ENCODE data around the gene NT5DC3. TPM values are rescaled to one million over a fixed set of nuclear protein-coding genes. Genes with fewer than 3 reads are reported as not detected.

Gene NT5DC3
- polyA plus RNA-seq, 3 donors, result 0.27 to 4.8 (median 0.93) TPM

DNA sequence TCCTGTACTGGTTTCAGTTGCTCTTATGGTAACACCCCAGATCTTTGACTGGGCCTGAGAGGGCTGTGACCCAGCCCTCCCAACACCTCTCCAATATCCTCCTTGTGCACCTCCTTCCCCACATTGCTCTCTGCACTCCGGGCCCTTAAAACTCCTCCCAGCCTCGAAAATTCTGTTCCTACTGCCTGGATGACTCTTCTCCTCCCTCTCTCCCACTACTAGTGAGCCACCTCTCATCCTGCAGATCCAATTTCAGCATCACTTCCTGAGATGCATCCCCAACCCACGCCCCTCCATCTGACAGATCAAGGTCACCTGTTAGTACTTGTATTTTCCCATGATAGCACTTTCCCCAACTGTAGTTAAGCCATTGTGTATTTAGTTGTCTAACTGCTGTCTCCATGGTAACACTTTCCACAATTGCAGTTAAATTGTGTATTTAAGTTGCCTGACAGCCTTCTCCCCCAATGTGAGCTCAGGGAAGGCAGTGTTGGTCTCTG lies 11.5 kb upstream of the NT5DC3 start:
- H3K4me3 Mint-ChIP-seq, result no peak overlapping the region
- TF ChIP-seq, protein P1, sequence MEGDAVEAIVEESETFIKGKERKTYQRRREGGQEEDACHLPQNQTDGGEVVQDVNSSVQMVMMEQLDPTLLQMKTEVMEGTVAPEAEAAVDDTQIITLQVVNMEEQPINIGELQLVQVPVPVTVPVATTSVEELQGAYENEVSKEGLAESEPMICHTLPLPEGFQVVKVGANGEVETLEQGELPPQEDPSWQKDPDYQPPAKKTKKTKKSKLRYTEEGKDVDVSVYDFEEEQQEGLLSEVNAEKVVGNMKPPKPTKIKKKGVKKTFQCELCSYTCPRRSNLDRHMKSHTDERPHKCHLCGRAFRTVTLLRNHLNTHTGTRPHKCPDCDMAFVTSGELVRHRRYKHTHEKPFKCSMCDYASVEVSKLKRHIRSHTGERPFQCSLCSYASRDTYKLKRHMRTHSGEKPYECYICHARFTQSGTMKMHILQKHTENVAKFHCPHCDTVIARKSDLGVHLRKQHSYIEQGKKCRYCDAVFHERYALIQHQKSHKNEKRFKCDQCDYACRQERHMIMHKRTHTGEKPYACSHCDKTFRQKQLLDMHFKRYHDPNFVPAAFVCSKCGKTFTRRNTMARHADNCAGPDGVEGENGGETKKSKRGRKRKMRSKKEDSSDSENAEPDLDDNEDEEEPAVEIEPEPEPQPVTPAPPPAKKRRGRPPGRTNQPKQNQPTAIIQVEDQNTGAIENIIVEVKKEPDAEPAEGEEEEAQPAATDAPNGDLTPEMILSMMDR (IDR thresholded peaks at IDR 0.05), result no peak
- no peaks in the 10 kb centered on the region for H3K9me3 ChIP-seq (replicated peaks in 1 of 2; ENCODE audit: control insufficient read depth in 1 of 2, insufficient read depth in 1 of 2, low read length in 2 of 2)
- peaks cover 0 to 5% (median 0%) of the 10 kb centered on the region in 3 donors for H3K27me3 Mint-ChIP-seq (ENCODE audit: low read depth in 3 of 3)
- no peaks in the 10 kb centered on the region for H3K36me3 ChIP-seq (replicated peaks in 1 of 2; ENCODE audit: control insufficient read depth in 1 of 2, insufficient read depth in 2 of 2, low read length in 2 of 2)
- no peaks in the 10 kb centered on the region for H3K4me1 ChIP-seq (ENCODE audit: control insufficient read depth in 1 of 2, insufficient read depth in 2 of 2, low read length in 2 of 2)
- DNase-seq, result no peak
- H3K36me3 Mint-ChIP-seq, result no peaks in the 10 kb centered on the region
- WGBS (ENCODE audit: insufficient coverage), result 96% methylated on average over 3 of the region's 3 CpGs
- H3K4me2 ChIP-seq (replicated peaks; ENCODE audit: extremely low read depth, low read length, poor library complexity, severe bottlenecking), result no peak overlapping the region
- no peak overlapping the region for H2AFZ ChIP-seq (ENCODE audit: insufficient read depth, low read depth, low read length, poor library complexity, severe bottlenecking)
- H3K27ac ChIP-seq (ENCODE audit: low read depth in 1 of 2, low read length in 2 of 2), result no peak overlapping the region
- H3K9ac ChIP-seq (ENCODE audit: insufficient read depth, low read length, poor library complexity, severe bottlenecking), result no peak overlapping the region
- no peaks in the 10 kb centered on the region for H3K4me1 Mint-ChIP-seq
- no peaks in the 10 kb centered on the region for H3K79me2 ChIP-seq (ENCODE audit: insufficient read depth, low read length)
- H4K20me1 ChIP-seq (ENCODE audit: insufficient read depth, low read length), result no peaks in the 10 kb centered on the region
- no peak overlapping the region for H3K4me3 ChIP-seq (replicated peaks in 1 of 3; ENCODE audit: low read depth in 2 of 3, low read length in 3 of 3)
- H3K9me3 Mint-ChIP-seq, result no peaks in the 10 kb centered on the region
- peak overlapping the region in 2 of 7 donors; percentile 1 to 41 for H3K27ac Mint-ChIP-seq
- no peaks in the 10 kb centered on the region for H3K27me3 ChIP-seq (ENCODE audit: control insufficient read depth in 2 of 2, insufficient read depth in 2 of 2, low read length in 2 of 2)
- intact Hi-C loops (cut with micrococcal nuclease), result no loop called here

GRCh38 chr12:103851127-103851526 lies 10.1 kb upstream of the NT5DC3 start:
- H3K9me3 Mint-ChIP-seq, result no peaks in the 10 kb centered on the region
- H3K9ac ChIP-seq (ENCODE audit: insufficient read depth, low read length, poor library complexity, severe bottlenecking), result no peak overlapping the region
- intact Hi-C loops (cut with micrococcal nuclease), result no loop called here
- H3K4me1 Mint-ChIP-seq, result no peaks in the 10 kb centered on the region
- H3K27ac ChIP-seq (ENCODE audit: low read depth in 1 of 2, low read length in 2 of 2), result no peak overlapping the region
- no peak overlapping the region for H3K4me3 Mint-ChIP-seq
- no peaks in the 10 kb centered on the region for H3K36me3 ChIP-seq (replicated peaks in 1 of 2; ENCODE audit: control insufficient read depth in 1 of 2, insufficient read depth in 2 of 2, low read length in 2 of 2)
- no peaks in the 10 kb centered on the region for H3K9me3 ChIP-seq (replicated peaks in 1 of 2; ENCODE audit: control insufficient read depth in 1 of 2, insufficient read depth in 1 of 2, low read length in 2 of 2)
- DNase-seq, result no peak
- H3K27ac Mint-ChIP-seq, result no peak overlapping the region
- H3K27me3 ChIP-seq (ENCODE audit: control insufficient read depth in 2 of 2, insufficient read depth in 2 of 2, low read length in 2 of 2), result no peaks in the 10 kb centered on the region
- peaks cover 0 to 5% (median 1%) of the 10 kb centered on the region in 3 donors for H3K27me3 Mint-ChIP-seq (ENCODE audit: low read depth in 3 of 3)
- no peaks in the 10 kb centered on the region for H3K79me2 ChIP-seq (ENCODE audit: insufficient read depth, low read length)
- WGBS (ENCODE audit: insufficient coverage), result no CpG with 5 or more reads among the region's 1 CpG
- H3K4me1 ChIP-seq (ENCODE audit: control insufficient read depth in 1 of 2, insufficient read depth in 2 of 2, low read length in 2 of 2), result no peaks in the 10 kb centered on the region
- no peak overlapping the region for H3K4me3 ChIP-seq (replicated peaks in 1 of 3; ENCODE audit: low read depth in 2 of 3, low read length in 3 of 3)
- no peak overlapping the region for H2AFZ ChIP-seq (ENCODE audit: insufficient read depth, low read depth, low read length, poor library complexity, severe bottlenecking)
- TF ChIP-seq, protein P1 (IDR thresholded peaks at IDR 0.05), result no peak
- H4K20me1 ChIP-seq (ENCODE audit: insufficient read depth, low read length), result no peaks in the 10 kb centered on the region
- no peak overlapping the region for H3K4me2 ChIP-seq (replicated peaks; ENCODE audit: extremely low read depth, low read length, poor library complexity, severe bottlenecking)
- H3K36me3 Mint-ChIP-seq, result no peaks in the 10 kb centered on the region
